Gastrocnemius medialis (tissue), 4 donors: Measurements from ENCODE around the gene MINDY4B.

Experiments used
- POLR2A ChIP-seq, 2 donors: fragments of 450-650 bp; IDR thresholded peaks; one replicate each; pipeline ENCODE4 v1.6.1; 2017; ENCODE audit warnings: antibody characterized with exemption in 2 of 2, mild to moderate bottlenecking in 2 of 2, moderate library complexity in 2 of 2
- TF ChIP-seq, protein P1 (sequence below), 5 experiments: fragments of 450-650 bp in 3 of 5; fragments of 200-600 bp in 2 of 5; sonication (generic) in 2 of 5; IDR thresholded peaks in 4 of 5; conservative IDR thresholded peaks in 1 of 5; 1 replicate in 4 of 5; 2 replicates in 1 of 5; pipeline ENCODE4 v1.5.1; 2016 to 2019; ENCODE audit warnings: antibody characterized with exemption in 5 of 5, mild to moderate bottlenecking in 3 of 5, moderate library complexity in 3 of 5

DNA sequence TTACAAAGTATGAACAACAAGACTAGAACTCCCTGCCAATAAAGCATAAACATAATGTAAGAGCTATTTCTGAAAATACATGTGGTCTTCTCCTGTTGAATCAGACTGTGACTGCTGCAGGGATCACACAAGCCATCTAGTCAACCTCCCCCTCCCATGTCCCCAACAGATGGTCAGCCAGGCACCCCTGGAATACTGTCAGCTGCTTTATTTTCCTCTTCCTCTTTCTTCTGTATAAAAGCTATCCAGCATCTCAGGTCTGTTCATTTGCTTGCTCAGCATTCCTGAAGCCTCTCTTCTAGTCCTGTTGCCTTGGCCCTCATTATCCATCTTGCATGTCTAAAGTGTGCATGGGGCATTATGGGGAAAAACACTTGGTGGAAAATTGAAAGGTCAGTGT lies 6.5 kb upstream of the MINDY4B start:
- TF ChIP-seq, protein P1, sequence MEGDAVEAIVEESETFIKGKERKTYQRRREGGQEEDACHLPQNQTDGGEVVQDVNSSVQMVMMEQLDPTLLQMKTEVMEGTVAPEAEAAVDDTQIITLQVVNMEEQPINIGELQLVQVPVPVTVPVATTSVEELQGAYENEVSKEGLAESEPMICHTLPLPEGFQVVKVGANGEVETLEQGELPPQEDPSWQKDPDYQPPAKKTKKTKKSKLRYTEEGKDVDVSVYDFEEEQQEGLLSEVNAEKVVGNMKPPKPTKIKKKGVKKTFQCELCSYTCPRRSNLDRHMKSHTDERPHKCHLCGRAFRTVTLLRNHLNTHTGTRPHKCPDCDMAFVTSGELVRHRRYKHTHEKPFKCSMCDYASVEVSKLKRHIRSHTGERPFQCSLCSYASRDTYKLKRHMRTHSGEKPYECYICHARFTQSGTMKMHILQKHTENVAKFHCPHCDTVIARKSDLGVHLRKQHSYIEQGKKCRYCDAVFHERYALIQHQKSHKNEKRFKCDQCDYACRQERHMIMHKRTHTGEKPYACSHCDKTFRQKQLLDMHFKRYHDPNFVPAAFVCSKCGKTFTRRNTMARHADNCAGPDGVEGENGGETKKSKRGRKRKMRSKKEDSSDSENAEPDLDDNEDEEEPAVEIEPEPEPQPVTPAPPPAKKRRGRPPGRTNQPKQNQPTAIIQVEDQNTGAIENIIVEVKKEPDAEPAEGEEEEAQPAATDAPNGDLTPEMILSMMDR (IDR thresholded peaks at IDR 0.05 in 4 of 5, conservative IDR thresholded peaks at IDR 0.05 in 1 of 5): no peak
- TF ChIP-seq POLR2A (IDR thresholded peaks at IDR 0.05): no peak
